ENCODE measurements around the gene FRMPD3.
A peak's percentile ranks its signal among the peaks of the same experiment; 100 is the strongest.
"Not testable (repeated sequence)": the region's sequence is repeated elsewhere in the genome, so short reads cannot be mapped to it uniquely, and the experiment has no call there.

The FRMPD3 gene

GRCh38 chrX:107448998-107449835 is at the start of gene FRMPD3:
TSS of gene FRMPD3 (plus strand) at chrX:107449652. CDS start at chrX:107526589, 76,937 bp downstream.
- no peak for DNase-seq (ENCODE audit: low spot score)

GRCh38 chrX:107420571-107420970 is 28.9 kb upstream of the FRMPD3 start:
- no peak for DNase-seq (ENCODE audit: low spot score)

GRCh38 chrX:107421337-107421861 is 28.1 kb upstream of the FRMPD3 start:
- DNase-seq (ENCODE audit: low spot score): no peak

DNA sequence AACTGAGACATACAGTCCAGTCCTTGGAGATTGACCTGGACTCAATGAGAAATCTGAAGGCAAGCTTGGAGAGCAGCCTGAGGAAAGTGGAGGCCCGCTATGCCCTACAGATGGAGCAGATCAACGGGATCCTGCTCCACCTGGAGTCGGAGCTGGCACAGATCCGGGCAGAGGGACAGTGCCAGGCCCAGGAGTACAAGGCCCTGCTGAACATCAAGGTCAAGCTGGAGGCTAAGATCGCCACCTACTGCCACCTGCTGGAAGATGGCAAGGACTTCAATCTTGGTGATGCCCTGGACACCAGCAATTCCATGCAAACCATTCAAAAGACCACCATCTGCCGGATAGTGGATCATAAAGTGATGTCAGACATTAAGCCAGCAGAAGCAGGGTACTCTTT is 20.4 kb upstream of the FRMPD3 start:
- DNase-seq (ENCODE audit: low spot score): peak; percentile 9

GRCh38 chrX:107440187-107440586 is 9.3 kb upstream of the FRMPD3 start:
- no peak for DNase-seq (ENCODE audit: low spot score)

- no peak for DNase-seq (ENCODE audit: low spot score)
Measured at GRCh38 chrX:107440692-107441091, 8.8 kb upstream of the FRMPD3 start.

DNA sequence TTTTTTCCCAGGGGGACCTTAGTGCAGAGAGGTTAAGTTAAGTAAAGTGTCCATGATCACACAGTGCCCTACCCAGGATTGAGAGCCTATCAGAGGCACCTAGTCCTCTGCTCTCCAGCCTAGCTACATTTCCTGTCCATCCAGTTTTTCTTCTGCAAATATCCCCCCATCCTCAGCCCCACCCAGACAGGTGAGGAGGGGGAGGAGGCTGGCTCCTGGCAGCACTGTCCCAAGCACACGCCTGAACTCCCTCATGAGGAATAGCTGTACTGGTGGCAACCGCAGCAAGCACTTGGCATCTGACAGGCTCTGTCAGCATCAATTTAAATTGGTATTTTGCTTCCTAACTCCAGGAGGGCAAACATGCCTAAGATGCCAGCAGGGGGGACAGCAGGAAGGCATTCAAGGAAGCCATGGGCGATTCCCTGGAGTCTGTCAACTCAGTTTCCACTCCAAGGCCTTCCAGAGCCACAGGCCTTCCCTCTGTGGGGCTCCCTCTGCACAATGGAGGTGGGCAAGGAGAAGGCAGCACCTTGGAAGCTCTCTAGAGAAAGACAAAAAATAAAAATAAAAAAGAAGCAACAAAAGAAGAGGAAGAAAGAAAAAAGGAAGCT is 6.4 kb upstream of the FRMPD3 start:
- DNase-seq (ENCODE audit: low spot score): no peak

DNA sequence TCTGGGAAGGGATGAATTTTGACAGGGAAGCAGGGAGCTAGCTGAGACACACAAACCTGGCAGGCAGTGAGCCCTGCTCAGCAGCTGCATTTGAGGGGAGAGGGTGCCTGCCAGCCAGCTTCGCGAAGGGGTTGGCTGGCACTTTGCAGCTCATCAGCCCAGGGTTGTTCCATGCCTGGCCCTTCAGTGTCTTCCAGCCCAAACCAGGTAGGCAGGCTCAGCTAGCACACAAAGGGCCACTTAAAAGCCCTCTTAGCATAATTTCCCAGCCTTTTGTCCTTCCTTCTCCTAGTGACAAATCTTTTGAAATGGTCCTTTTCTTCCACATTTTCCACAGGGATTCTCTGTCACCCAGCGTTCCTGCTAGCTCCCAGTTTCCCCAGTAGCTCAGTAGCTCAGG is 4.3 kb upstream of the FRMPD3 start:
- no peak for DNase-seq (ENCODE audit: low spot score)

DNA sequence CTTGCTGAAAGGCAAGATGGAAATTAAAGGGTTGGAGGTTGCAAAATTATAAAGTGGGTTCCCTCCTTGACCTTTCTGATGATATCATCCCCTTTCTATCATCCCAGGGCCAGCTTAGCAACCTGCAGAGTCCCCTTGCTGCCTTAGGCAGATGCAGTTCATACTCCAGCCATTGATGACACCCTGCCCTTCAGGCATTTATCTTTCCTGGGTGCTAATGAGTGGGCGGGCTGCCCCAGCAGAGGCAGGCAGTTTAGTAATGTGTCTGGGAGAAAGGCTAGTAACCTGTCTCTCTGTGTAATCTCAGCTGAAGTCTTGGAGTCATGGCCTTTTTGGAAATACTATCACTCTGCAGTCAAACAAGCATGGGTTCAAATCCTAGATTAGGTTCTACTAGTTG is 3.8 kb upstream of the FRMPD3 start:
- DNase-seq (ENCODE audit: low spot score): no peak

GRCh38 chrX:107447642-107448041 is 1.8 kb upstream of the FRMPD3 start:
- no peak for DNase-seq (ENCODE audit: low spot score)

DNA sequence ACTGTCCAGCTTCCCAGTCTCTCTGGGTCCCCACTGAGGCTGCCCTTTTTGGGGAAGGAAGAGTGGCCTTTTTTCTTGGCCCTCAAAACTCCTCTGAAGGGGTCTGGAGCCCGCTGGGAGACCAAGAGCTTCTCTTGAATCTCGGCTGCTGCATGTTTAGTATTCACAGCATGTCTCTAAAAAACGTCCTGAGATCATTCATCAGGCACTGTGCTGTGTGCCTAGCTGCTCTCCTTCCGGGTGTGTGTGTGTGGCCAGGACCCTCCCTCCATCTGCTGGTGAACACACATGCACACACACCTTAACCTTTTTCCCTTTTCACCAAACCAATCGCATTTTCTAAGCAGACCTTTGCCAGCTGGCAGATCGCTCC is 841 bp upstream of the FRMPD3 start:
- no peak for DNase-seq (ENCODE audit: low spot score)

- DNase-seq (ENCODE audit: low spot score): peak; percentile 36
Measured at GRCh38 chrX:107450823-107451509, 1.5 kb downstream of the FRMPD3 start.

- DNase-seq (ENCODE audit: low spot score): no peak
Measured at GRCh38 chrX:107451731-107452130, 2.3 kb downstream of the FRMPD3 start.

GRCh38 chrX:107452581-107452980 is 3.1 kb downstream of the FRMPD3 start:
- no peak for DNase-seq (ENCODE audit: low spot score)

DNA sequence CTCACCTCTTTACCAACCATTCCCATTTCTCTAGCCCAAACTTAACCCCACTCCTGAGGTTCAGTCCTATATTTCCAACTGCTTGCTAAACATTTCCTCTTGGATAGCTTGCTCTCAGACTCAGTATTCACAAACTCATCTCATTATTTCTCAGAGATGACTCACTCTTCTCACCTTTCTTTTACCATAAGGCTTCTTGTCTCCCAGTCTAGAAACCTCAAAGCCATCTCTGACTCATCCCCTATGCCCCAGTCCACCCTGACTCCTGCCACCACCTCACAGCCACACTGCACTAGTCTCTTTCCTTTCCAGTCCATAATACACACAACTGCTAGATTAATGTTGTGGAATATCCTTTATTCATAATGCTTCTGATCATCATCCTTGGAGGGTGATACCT is 4.8 kb downstream of the FRMPD3 start:
- peak; percentile 40 for DNase-seq (ENCODE audit: low spot score)

DNA sequence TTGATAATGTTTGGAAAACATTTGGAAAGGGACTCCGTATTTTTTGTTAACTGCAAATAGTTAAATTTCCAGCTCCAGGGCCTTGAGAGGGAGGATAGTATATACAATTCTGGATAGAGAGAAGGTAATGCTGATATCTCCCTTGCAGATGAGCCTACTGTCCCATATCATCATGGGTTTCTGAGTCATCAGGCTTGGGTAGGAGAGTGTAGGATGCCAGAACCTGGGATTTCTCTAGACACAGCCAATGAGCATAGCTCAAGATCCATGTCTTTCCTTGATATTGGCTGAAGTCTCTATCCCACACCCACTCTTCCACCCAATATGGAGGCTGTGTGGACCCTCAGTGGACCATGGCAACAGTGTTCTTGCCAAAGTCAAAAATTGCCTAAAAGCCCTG is 7.8 kb downstream of the FRMPD3 start:
- DNase-seq (ENCODE audit: low spot score): no peak

DNA sequence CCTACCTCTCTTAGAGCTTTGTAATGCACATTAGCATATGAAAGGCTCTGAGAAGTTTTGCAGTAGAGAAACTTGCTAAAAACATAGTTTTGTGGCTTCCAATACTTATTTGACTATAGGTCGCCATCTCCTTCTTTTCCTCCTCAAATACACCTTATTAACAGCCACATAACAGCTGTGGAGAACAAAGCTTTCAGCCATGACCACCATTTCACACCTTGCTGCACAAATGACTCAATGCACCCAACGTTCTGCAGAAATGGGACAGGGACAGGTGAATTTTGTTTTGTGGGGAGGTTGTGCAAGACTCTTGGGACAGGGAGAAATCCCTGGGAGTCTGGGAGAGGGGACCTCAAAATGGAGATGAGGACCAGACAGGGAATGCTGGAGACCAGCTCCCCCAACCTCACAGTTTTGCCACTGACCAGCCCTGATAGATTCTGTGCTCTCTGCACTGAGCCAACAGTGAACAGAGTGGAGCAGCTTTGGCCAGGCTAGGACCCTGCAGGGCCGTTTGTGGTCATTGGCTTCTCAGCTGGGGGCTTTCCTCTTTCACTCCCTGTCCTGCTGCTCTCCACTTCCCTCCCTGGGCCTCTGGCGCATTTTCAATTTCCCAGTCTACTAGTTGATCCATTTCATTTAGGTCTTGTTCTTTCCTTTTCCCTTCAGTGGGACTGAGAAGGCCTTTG is 16.6 kb downstream of the FRMPD3 start:
- DNase-seq (ENCODE audit: low spot score): no peak

- no peak for DNase-seq (ENCODE audit: low spot score)
Measured at GRCh38 chrX:107467271-107467670, 17.8 kb downstream of the FRMPD3 start.

GRCh38 chrX:107470198-107470597 is 20.7 kb downstream of the FRMPD3 start:
- no peak for DNase-seq (ENCODE audit: low spot score)

- no peak for DNase-seq (ENCODE audit: low spot score)
Measured at GRCh38 chrX:107470971-107471370, 21.5 kb downstream of the FRMPD3 start.

GRCh38 chrX:107471420-107471819 is 22.0 kb downstream of the FRMPD3 start:
- DNase-seq (ENCODE audit: low spot score): not testable (repeated sequence)

DNA sequence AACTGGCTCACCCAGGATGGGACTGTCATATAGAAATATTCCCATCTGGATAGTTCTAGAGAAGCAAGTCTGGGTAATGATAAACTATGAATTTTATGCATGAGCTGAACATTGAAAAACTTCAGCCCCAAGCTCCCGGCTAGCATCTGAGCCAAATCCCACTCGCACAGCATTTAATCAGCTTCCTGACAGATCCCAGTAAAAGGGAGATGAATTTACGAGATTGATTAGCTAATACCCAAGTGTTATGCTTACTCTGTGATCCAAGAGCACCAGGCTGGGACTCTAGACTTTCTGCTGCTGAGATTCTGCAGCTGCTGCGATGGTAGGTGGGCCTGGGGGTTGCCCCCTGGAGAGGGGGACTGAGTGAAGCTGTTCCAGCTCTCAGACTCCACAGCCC is 28.0 kb downstream of the FRMPD3 start:
- no peak for DNase-seq (ENCODE audit: low spot score)
